Measurements from ENCODE around the gene CSNK1G3.

- TF ChIP-seq POLR2A (IDR thresholded peaks at IDR 0.05) (no peak), CTCF (IDR thresholded peaks at IDR 0.05 in 4 of 5, conservative IDR thresholded peaks at IDR 0.05 in 1 of 5) (no peak)
Observed at GRCh38 chr5:123538670-123539459, 26.9 kb downstream of the CSNK1G3 start.

Data from gastrocnemius medialis (tissue), 4 donors.